ENCODE data around the gene PGAP3.

Gene PGAP3

DNA sequence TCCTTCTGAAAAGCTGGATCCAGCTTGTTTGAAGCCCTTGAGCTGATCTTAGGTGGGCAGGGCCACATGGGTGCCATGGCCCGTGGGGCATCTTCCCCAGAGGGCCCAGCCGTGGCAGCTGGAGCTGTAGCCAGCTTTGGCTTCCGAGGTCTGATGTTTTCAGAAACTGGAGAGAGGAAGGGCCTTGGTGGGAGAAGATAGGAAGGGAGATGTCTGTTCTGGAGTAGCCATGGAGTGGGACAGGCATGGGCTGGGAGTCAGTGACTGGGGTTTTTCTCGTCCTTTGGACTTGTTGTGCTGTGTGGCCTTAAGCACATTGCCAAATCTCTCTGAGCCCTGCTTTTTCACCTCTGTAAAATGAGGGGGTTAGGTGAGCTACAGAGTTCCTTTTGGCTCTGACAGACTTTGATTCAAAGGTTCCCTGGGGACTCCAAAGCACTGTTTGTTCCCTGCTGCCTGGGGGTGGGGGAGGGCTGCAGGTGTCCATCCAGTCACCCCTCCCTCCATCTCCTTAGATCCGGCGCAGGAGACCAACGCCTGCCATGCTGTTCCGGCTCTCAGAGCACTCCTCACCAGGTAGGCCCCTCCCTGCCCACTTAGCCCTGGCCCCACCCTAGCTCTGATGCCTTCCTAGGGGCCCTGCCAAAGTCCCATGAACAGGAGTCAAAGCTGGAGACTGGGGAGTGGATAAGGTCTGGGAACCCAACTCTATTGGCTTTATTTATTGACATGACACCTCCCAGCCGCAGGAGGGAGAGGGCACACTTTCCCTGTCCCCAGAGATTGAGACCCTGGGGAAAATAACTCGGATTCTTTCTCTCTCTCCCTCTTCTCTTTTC lies 59.0 kb downstream of the PGAP3 start:
- no peak for DNase-seq (ENCODE audit: low read depth)
- TF ChIP-seq, protein P1, sequence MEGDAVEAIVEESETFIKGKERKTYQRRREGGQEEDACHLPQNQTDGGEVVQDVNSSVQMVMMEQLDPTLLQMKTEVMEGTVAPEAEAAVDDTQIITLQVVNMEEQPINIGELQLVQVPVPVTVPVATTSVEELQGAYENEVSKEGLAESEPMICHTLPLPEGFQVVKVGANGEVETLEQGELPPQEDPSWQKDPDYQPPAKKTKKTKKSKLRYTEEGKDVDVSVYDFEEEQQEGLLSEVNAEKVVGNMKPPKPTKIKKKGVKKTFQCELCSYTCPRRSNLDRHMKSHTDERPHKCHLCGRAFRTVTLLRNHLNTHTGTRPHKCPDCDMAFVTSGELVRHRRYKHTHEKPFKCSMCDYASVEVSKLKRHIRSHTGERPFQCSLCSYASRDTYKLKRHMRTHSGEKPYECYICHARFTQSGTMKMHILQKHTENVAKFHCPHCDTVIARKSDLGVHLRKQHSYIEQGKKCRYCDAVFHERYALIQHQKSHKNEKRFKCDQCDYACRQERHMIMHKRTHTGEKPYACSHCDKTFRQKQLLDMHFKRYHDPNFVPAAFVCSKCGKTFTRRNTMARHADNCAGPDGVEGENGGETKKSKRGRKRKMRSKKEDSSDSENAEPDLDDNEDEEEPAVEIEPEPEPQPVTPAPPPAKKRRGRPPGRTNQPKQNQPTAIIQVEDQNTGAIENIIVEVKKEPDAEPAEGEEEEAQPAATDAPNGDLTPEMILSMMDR (IDR thresholded peaks at IDR 0.05; ENCODE audit: low read length, missing control alignments), result no peak
- H3K4me3 ChIP-seq (replicated peaks; ENCODE audit: low read depth, low read length), result no peak overlapping the region

DNA sequence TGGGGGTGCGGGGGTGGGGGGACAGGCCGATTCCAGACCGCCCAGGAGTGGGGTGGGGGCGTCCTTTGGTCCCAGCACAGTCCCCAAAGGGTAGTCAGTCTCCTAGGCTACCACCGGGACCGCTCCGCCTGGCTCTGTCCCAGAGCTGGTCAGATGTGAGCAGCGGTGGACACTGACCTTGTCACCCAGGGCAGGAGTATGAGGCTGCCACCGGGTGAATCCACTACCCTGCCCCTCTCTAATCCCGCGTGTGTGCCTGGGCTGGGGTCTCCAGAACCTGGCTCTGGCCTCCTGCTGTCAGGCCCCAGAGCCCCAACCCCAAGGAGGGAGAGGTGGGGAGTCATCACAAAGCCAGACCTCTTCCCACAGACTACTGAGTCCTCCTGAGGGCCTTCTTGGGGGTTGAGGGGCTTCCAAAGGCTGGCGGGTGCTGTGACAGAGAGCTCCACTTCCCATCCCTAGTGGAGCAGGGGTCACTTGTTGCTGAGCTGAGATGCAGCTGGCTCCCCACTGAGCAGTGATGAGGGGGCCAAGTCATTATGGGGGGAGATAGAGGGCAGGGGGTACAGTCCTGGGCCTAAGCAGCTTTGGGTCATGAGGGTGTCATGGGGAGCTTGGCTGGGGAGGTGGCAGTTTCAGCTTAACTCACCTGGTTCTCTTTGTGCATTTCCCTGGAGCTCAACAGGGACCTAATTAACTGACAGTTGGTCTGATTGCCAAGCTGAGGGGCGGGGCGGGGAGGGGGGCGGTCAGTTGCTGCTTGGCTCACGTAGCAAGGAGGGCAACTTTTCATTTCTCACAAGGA lies 59.9 kb downstream of the PGAP3 start:
- DNase-seq (ENCODE audit: low read depth), result no peak
- no peak overlapping the region for H3K4me3 ChIP-seq (replicated peaks; ENCODE audit: low read depth, low read length)
- TF ChIP-seq, protein P1 (IDR thresholded peaks at IDR 0.05; ENCODE audit: low read length, missing control alignments), result no peak

DNA sequence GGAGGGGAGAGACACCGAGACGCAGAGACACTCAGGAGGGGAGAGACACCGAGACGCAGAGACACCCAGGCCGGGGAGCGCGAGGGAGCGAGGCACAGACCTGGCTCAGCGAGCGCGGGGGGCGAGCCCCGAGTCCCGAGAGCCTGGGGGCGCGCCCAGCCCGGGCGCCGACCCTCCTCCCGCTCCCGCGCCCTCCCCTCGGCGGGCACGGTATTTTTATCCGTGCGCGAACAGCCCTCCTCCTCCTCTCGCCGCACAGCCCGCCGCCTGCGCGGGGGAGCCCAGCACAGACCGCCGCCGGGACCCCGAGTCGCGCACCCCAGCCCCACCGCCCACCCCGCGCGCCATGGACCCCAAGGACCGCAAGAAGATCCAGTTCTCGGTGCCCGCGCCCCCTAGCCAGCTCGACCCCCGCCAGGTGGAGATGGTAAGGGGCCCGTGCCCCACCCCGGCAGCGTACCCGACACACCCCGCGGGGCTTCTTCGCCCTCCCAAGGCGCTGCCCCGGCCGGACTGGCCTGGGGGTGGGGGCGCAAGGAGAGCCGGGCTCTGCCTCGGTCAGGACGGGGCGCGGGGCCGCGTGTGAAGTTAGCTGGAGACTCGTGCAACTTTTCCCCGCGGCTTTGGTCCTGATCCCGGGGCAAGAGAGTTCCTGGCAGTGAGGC lies 60.7 kb downstream of the PGAP3 start:
- peak overlapping the region; percentile 28 for H3K4me3 ChIP-seq (replicated peaks; ENCODE audit: low read depth, low read length)
- TF ChIP-seq, protein P1 (IDR thresholded peaks at IDR 0.05; ENCODE audit: low read length, missing control alignments), result no peak
- no peak for DNase-seq (ENCODE audit: low read depth)

DNA sequence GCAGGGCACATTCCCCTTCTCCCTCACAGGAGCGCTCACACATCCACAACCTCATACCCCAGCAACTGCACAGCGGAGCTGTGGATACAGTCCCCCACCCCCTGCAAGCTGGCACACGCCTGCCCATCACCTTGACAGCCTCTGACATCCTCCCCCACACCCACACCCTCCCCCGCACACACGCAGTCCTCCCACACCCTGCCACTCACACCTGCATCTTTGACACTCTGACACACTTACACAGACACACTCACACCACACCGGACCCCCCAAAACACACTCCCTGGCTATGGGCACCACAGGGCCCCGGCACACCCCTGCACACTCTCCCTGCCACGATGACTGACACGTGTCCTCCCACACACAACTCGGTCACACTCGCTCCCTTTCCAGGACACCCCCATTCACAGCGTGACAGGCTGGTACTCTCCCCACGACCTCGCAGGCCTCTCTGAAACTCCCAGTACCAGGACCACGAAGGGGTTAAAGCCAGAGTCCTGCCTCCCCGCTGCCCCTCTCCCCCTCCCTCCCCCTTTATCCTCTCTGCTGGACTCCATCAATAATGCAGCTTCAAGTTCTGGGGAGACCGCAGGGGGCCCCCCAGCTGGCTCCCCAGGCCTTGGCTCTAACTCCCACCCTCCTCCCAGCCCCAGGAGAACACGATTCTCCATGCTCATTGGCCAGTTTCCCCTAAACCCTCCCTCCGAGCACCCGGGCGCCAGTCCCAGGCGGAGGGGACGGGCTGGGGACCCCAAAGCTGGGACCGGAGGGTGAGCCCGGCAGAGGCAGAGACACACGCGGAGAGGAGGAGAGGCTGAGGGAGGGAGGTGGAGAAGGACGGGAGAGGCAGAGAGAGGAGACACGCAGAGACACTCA lies 61.4 kb downstream of the PGAP3 start, which contains the start of gene PPP1R1B:
Gene PPP1R1B, plus strand, starts transcription at position 782 of the 876 bp plus-strand sequence. CDS start 441 bp downstream, outside the sequence.
- TF ChIP-seq, protein P1 (IDR thresholded peaks at IDR 0.05; ENCODE audit: low read length, missing control alignments), result no peak
- DNase-seq (ENCODE audit: low read depth), result no peak
- peak within 1 kb of the TSS; percentile 28 for H3K4me3 ChIP-seq (replicated peaks; ENCODE audit: low read depth, low read length)

DNA sequence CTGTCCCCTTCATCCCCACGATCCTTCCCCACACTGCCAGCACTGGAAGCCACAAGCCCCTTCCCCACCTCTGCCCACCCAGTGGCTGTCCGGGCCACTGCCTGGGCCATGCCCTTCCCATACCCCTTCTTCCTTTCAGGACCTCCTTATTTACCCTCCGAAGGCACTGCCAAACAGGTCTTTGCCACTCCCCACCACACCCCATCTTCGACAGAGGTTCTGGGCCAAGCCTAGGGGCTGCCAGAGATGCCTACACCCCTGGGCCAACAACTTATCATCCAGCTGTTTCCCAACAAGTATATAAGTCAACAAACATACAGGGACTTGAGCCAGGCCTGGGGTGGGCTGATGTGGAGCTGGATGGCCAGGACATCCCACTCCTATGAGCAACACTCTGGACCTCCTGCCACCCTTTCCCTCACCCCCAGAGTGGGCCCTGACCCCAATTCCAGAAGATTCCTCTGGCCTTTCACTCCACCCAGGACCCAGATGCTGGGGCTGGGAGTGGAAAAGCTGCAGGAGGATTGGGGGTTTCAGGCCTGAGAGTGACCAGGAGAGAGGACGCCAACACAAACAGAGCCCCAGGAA lies 62.6 kb downstream of the PGAP3 start:
- H3K4me3 ChIP-seq (replicated peaks; ENCODE audit: low read depth, low read length), result no peak overlapping the region
- TF ChIP-seq, protein P1 (IDR thresholded peaks at IDR 0.05; ENCODE audit: low read length, missing control alignments), result no peak
- DNase-seq (ENCODE audit: low read depth), result no peak

DNA sequence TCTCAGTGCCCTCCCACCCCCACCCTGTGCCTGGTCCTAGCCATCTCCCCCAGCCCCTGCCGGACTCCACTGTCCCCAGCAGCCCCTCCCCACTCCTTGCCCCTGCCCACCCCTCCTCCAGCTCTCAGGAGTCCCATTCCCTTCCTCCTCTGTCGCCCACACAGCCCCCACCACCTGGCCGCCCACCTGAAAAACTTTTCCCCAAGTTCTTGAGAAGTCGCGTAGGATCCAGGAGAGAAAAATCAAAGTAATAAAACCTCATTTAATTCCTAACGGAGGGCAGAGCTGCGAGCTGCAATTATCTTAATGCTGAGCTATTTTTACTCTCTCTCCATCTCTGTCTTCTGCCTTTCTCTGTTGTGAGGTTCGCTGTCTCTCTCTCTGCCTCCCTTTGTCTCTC lies 63.5 kb downstream of the PGAP3 start:
- TF ChIP-seq, protein P1 (IDR thresholded peaks at IDR 0.05; ENCODE audit: low read length, missing control alignments), result no peak
- H3K4me3 ChIP-seq (replicated peaks; ENCODE audit: low read depth, low read length), result no peak overlapping the region
- no peak for DNase-seq (ENCODE audit: low read depth)

Measured in fibroblast of pulmonary artery (primary cell).